Eye (tissue), 1 donor: Measurements from ENCODE around the gene FSTL5.

Experiments used
- DNase-seq: peaks from one replicate; pipeline ENCODE4 v3.0.0-alpha.2; 2015

Gene FSTL5

GRCh38 chr4:161696944-161697343, 466.9 kb downstream of the FSTL5 start:
- no peak for DNase-seq

- DNase-seq = no peak
Measured at GRCh38 chr4:161680146-161680545, 483.7 kb downstream of the FSTL5 start.

DNA sequence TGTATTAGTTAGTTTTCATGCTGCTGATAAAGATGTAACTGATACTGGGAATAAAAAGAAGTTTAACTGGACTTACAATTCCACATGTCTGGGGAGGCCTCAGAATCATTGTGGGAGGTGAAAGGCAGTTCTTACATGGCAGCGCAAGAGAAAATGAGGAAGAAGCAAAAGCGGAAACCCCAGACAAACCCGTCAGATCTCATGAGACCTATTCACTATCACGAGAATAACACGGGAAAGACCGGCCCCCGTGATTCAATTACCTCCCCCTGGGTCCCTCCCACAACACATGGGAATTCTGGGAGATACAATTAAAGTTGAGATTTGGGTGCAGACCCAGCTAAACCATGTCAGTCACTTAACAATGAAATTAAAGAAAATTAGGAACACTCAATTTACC, 499.1 kb downstream of the FSTL5 start:
- DNase-seq = no peak

GRCh38 chr4:161663844-161664243, 500.0 kb downstream of the FSTL5 start:
- no peak for DNase-seq

GRCh38 chr4:161658676-161659075, 505.1 kb downstream of the FSTL5 start:
- no peak for DNase-seq

DNA sequence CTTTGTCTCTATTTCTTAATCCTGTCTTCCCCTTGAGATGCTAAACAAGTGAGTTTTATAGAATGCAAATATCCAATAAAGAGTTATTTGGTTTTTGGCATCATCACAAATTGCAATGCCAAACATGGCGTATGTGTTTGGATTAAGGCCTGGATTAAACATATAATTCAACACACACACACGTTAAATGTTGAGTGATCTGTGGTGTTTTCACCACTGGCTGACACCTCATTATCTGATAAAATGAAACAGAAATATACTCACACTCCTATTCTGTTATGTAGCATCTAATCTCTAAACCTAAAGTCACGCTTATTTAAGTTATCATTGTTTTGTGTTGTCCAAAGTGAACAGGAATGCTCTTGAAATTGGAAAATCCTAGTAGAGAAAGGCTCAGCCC, 506.2 kb downstream of the FSTL5 start:
- DNase-seq = no peak

DNA sequence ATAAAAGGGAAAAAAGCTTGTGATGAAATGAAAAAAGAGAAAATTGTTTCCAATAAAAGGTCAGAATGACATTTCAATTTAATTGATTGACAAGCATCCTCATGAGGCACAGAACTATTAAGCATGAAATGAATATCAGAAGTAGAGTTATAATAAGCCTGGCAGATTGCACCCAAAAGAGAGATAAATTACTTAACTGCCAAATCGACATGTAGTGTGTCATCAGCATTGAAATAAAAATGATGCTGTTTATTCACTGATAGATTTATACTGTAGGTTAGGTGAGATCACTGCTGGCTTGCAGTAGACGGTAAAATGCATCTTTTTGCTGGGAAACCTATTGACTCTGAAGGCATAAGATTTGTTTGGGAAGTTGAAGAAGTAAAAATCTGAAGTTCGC, 507.2 kb downstream of the FSTL5 start:
- DNase-seq = no peak

DNA sequence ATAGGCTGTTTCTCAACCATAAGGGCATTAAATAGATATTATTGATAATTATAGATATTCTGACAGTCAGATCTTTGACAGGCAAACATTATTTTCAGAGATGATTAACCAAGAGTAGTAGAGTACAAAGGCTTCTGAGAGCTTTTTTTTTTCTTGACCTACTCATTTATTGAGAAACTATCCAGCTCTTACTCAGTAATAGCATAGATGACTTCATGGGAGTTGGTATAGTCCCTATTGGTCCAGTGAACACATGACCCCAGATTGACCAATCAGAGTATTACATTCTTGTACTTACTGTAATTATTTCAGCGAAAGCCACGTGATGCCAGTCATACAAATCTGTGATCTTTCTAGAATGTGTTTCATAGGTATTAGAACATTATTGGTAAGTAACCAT, 508.7 kb downstream of the FSTL5 start:
- DNase-seq = no peak

DNA sequence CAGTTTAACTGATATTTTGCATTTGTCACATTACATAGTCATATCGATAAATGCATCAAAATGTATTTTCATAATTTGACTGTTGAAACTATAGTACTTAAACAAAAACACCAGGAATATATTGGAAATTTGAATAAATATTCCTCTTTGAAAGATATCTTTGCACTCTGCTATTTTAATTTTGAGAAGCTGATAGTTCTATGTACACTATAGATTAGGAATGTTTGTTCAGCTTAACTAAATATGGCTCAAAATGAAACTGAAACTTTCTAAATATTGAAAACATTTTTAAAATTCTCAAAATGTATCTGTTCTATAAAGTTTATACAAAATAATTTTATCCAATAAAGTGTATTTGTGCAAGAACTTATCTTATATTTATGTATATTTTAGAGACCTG, 510.1 kb downstream of the FSTL5 start:
- DNase-seq = no peak

- no peak for DNase-seq
Measured at GRCh38 chr4:161651586-161651985, 512.2 kb downstream of the FSTL5 start.

GRCh38 chr4:161650812-161651211, 513.0 kb downstream of the FSTL5 start:
- no peak for DNase-seq

GRCh38 chr4:161647757-161648156, 516.0 kb downstream of the FSTL5 start:
- no peak for DNase-seq

DNA sequence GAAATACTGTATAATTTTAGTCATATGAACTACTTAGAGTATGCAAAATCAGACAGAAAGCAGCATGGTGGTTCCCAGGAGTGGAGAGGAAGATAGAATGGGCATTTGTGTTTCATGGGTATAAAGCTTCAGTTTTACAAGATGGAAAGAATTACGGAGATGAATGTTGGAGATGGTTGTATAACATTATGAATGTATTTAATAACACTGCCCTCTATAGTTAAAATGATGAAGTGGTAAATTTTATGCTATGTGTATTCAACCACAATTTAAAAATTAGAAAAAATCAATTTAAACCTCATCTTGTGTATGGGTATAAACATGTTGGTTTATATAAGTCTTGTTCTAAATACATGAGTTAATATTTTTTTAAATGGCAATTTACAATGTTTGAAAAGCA, 521.1 kb downstream of the FSTL5 start:
- no peak for DNase-seq

DNA sequence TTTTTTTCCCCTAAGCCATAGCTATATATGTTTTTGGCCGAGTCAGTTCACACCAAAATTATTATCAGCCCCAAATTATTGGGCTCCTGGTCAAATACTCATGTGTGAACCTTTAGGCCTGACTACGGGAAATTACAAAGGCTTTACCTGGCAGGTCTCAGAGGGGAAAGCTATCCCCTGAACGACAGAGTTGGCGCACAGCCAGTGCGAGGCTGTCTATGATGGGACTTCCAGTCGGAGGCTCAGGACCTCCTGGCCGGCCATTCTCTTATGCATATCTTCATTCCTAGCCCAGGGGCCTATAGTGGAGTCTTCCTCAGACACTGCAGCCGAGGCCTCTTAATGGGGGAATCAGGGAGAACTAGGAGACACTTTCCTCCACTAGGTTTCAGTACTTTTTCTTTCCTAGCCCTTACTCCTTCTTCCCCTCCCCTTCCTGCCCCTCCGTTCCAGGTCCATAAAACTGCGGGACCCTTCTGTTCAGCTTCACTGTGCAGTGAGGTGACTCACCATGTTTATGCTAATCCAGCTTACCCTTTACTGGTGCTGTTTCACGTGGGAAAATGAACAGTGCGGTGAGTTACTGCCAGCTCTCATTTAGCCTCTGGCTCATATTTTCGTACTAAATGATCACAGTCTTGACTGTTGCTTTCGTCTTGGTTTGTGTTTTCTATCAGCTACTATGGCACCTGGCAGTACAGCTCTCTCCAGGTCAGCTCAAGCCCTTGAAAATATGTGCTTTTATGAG, 533.9 kb downstream of the FSTL5 start:
- DNase-seq = no peak

- no peak for DNase-seq
Measured at GRCh38 chr4:161604516-161605300, 559.1 kb downstream of the FSTL5 start.

GRCh38 chr4:161601011-161601410, 562.8 kb downstream of the FSTL5 start:
- no peak for DNase-seq

DNA sequence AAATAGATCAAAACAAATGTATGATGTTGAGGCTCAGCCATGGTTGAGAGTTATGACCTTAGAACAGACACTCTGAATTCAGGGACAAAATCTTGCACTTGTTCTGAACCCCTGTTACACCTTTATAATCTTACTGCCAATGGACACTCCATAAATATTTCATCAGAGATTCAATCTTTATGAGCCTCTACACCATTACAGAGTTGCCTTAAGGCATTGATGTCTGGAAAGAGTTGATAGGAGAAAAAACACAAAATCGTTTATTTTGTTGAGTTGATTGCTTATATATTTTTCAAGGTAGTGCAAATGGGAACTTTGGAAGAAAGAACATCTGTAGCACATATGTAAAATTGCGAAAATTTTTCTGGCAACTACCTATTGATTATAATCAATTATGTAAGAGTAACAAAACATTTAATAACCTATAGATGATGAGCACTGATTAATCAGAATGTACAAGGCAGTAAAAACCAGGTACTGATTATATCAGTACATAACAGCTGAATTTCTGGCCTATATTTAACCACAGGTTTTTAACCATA, 568.5 kb downstream of the FSTL5 start:
- no peak for DNase-seq

- no peak for DNase-seq
Measured at GRCh38 chr4:161585011-161585410, 578.8 kb downstream of the FSTL5 start.

DNA sequence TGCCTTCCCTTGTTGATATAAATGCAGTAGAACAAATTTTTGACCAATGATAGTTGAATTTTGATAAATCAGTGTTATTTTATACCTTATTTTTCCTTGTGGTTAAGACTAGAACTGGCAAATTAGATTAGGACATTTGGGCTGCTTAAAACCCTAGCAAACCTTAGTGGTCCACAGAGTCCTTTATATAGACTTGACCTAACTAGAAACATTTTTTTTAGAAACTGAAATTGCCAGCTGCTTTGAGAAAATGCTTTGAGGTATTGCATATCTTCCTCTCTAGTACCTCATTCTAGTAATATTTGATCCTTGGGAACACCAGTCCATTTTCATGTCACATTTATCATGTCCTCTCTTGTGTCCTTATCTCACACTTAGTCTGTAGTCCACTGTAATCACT, 580.3 kb downstream of the FSTL5 start:
- DNase-seq = no peak

DNA sequence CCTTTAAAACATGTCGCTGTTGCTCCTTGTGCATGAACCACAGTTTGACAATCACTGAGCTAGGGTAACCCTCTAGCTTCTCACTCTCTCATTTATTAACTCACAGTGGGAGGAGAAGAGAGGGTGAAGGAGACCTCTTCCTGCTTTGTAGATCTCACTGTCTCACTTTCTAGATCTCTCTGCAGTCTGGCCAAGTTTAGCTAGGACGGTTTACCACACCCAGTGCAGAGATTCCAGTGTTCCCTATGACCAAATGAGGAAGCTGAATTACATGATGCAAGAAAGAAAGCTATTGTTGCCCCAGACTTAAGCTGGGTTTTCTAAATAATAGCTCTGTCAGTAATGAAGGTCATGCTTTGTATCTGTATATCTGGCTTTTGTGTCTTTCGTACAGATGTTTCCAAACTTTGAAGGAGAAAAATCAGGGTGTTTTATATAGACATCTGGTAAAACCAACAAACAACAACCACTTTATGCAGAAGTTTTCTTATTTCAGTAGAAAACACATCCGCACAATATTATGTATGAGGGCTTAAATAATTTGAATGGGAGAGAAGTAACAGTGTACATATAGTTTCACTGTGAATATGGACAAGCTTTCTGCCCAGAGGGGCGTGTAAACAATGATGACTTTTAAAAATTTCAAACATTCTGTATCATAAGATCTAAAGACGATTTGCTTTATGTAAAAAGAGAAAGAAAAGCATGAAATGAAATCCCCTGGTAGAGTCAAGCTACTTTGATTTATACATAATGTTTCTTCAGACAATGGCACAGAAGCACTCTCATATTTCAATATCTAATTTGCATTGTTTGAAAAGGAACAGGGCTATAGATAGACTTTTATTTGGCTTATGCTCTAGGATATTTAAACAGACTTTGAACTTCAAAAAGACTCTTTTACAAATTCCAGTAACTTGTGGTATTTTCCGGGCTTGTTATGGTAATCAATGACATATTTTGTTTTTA, 582.3 kb downstream of the FSTL5 start:
- no peak for DNase-seq

GRCh38 chr4:161577579-161578301, 586.1 kb downstream of the FSTL5 start:
- peak; percentile 28 for DNase-seq

DNA sequence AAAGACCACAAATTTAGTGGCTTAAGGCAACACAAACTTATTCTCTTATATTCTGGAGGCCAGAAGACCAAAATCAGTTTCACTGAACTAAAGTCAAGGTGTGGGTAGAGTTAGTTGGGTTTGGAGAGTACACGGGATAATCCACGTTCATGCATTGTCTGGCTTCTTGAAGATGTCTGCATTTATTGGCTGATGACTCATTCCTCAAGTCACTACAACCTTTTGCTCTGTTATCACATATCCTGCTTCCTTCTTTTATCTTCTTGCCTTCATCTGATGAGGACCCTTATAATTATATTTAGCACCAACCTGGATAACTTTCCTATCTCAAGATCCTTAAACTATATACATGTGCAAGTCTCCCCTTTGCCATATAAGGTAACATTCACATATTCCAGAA, 590.0 kb downstream of the FSTL5 start:
- DNase-seq = no peak
